Omental fat pad (tissue), 4 donors: ENCODE data around the gene RAPGEF6. TPM values are rescaled to one million over a fixed set of nuclear protein-coding genes. Genes with fewer than 3 reads are reported as not detected.
A peak's percentile ranks its signal among the peaks of the same experiment; 100 is the strongest.

Experiments used
- ATAC-seq: fragments of 150-250 bp; one replicate; pipeline ENCODE4 v1.9.1; 2016; ENCODE audit warnings: mild to moderate bottlenecking, moderate library complexity; ENCODE audit not compliant: low FRiP score
- DNase-seq: peaks from one replicate; pipeline ENCODE4 v3.0.0-alpha.2; 2019; ENCODE audit warnings: low spot score
- CTCF ChIP-seq, 3 donors: fragments of 450-650 bp; IDR thresholded peaks; one replicate each; pipeline ENCODE4 v1.5.1; 2016 to 2017; ENCODE audit warnings: antibody characterized with exemption in 3 of 3, mild to moderate bottlenecking in 3 of 3, moderate library complexity in 2 of 3
- total RNA-seq, 4 donors: library from RNA; depleted of rRNA; stranded (reverse); fragments of >200 nt; gene quantifications; one replicate each; pipeline ENCODE4 v1.1.0, GENCODE V29; 2016

RAPGEF6 gene
- total RNA-seq, 4 donors from 2014 or later: 14.7 to 31.5 (median 24.2) TPM

GRCh38 chr5:131589510-131590348 lies 45.3 kb downstream of the RAPGEF6 start:
- ATAC-seq (peak; percentile 59), DNase-seq (no peak)
- peak in 1 of 3 donors; percentile 37 for TF ChIP-seq CTCF (IDR thresholded peaks at IDR 0.05)

- TF ChIP-seq CTCF (IDR thresholded peaks at IDR 0.05): no peak
- ATAC-seq (no peak), DNase-seq (no peak)
Observed at GRCh38 chr5:131587541-131587940, 47.5 kb downstream of the RAPGEF6 start.

- DNase-seq: no peak
- TF ChIP-seq CTCF (IDR thresholded peaks at IDR 0.05): no peak
- ATAC-seq: no peak
Observed at GRCh38 chr5:131581702-131582101, 53.3 kb downstream of the RAPGEF6 start.

GRCh38 chr5:131579917-131580671 lies 54.9 kb downstream of the RAPGEF6 start:
- no peak for TF ChIP-seq CTCF (IDR thresholded peaks at IDR 0.05)
- ATAC-seq (no peak), DNase-seq (no peak)

GRCh38 chr5:131575660-131576227 lies 59.3 kb downstream of the RAPGEF6 start:
- ATAC-seq: no peak

GRCh38 chr5:131571669-131572168 lies 63.3 kb downstream of the RAPGEF6 start:
- no peak for TF ChIP-seq CTCF (IDR thresholded peaks at IDR 0.05)
- DNase-seq: no peak
- ATAC-seq: no peak

More at GRCh38 chr5:131575660-131576227, 59.3 kb downstream of the RAPGEF6 start:
- no peak for TF ChIP-seq CTCF (IDR thresholded peaks at IDR 0.05)
- no peak for DNase-seq
